IMR-90 (cell line): Measurements from ENCODE around the gene ATG10. TPM values are rescaled to one million over a fixed set of nuclear protein-coding genes. Genes with fewer than 3 reads are reported as not detected.

ENCODE experiments used
- ATAC-seq: fragments of 200-7000 bp; cut with Tn5 transposase; 2 replicates; pipeline ENCODE4 v1.9.1; 2020; ENCODE audit warnings: low read depth, mild to moderate bottlenecking, moderate library complexity
- BruUV-seq: library from RNA; stranded (reverse); fragments of 400-500 nt; replicated peaks from 2 replicates; lab custom pipeline; 2021; lab: Mats Ljungman, UMichigan
- CTCF ChIA-PET: fragments of 300-600 bp; formaldehyde crosslinking; extraction: SDS; loops from one replicate; lab custom pipeline; 2021; ENCODE audit warnings: antibody characterized with exemption; lab: Yijun Ruan, JAX
- POLR2A ChIA-PET: fragments of 300-600 bp; sonication (Branson Sonifier 250); formaldehyde crosslinking; loops from one replicate; lab custom pipeline; 2022; ENCODE audit warnings: antibody characterized with exemption; ENCODE audit not compliant: unreplicated experiment; lab: Charles Lee
- DNase-seq: peaks from one replicate; pipeline ENCODE4 v3.0.0; 2013
- H2AFZ ChIP-seq: replicated peaks from 2 replicates; pipeline ENCODE3; 2013; ENCODE audit warnings: low read length, mild to moderate bottlenecking; ENCODE audit not compliant: poor library complexity
- H2AK5ac ChIP-seq: 2 replicates; pipeline ENCODE4 v1.6.1; 2013; ENCODE audit warnings: low read depth, low read length, inconsistent platforms
- H2AK9ac ChIP-seq: replicated peaks from 2 replicates; pipeline ENCODE3; 2013; ENCODE audit warnings: mild to moderate bottlenecking, low read depth, low read length, moderate library complexity; ENCODE audit not compliant: poor library complexity
- H2BK120ac ChIP-seq: 2 replicates; pipeline ENCODE4 v1.6.1; 2013; ENCODE audit warnings: low read depth, low read length, inconsistent platforms
- H2BK15ac ChIP-seq: 3 replicates; pipeline ENCODE4 v1.6.1; 2013; ENCODE audit warnings: low read depth, low read length, inconsistent platforms
- H2BK20ac ChIP-seq: 2 replicates; pipeline ENCODE4 v1.6.1; 2013; ENCODE audit warnings: low read depth, mild to moderate bottlenecking, inconsistent platforms, low read length, moderate library complexity
- H2BK5ac ChIP-seq: 2 replicates; pipeline ENCODE4 v1.6.1; 2013; ENCODE audit warnings: mild to moderate bottlenecking, low read depth, low read length, inconsistent platforms; ENCODE audit not compliant: poor library complexity, severe bottlenecking
- H3K14ac ChIP-seq: replicated peaks from 2 replicates; pipeline ENCODE4 v1.6.1; 2013; ENCODE audit warnings: low read depth, low read length, inconsistent platforms
- H3K18ac ChIP-seq: 2 replicates; pipeline ENCODE4 v1.6.1; 2013; ENCODE audit warnings: low read depth, low read length, control low read depth
- H3K23ac ChIP-seq: 2 replicates; pipeline ENCODE4 v1.6.1; 2013; ENCODE audit warnings: low read depth, low read length, inconsistent platforms
- H3K27ac ChIP-seq: 2 replicates; pipeline ENCODE4 v1.5.1; 2013; ENCODE audit warnings: mild to moderate bottlenecking, control low read depth, low read length; ENCODE audit not compliant: insufficient read depth
- H3K27me3 ChIP-seq: 2 replicates; pipeline ENCODE4 v1.6.1; 2013; ENCODE audit warnings: low read length; ENCODE audit not compliant: control insufficient read depth, insufficient read depth
- H3K36me3 ChIP-seq: 2 replicates; pipeline ENCODE4 v1.6.1; 2013; ENCODE audit warnings: low read length, mixed read lengths; ENCODE audit not compliant: control insufficient read depth, insufficient read depth
- H3K4ac ChIP-seq: 2 replicates; pipeline ENCODE4 v1.6.1; 2013; ENCODE audit warnings: low read depth, low read length, inconsistent platforms
- H3K4me1 ChIP-seq: 2 replicates; pipeline ENCODE4 v1.6.1; 2013; ENCODE audit warnings: low read length, mixed read lengths; ENCODE audit not compliant: control insufficient read depth, insufficient read depth
- H3K4me2 ChIP-seq: 2 replicates; pipeline ENCODE4 v1.6.1; 2013; ENCODE audit warnings: low read depth, mild to moderate bottlenecking, control low read depth, low read length, moderate library complexity
- H3K4me3 ChIP-seq: 2 replicates; pipeline ENCODE4 v1.5.1; 2013; ENCODE audit warnings: low read depth, mild to moderate bottlenecking, control low read depth, low read length, moderate library complexity; ENCODE audit not compliant: insufficient read depth
- H3K56ac ChIP-seq: 2 replicates; pipeline ENCODE4 v1.6.1; 2013; ENCODE audit warnings: low read length, inconsistent platforms; ENCODE audit not compliant: insufficient read depth; ENCODE audit errors: extremely low read depth
- H3K79me1 ChIP-seq, 2 experiments: 2 replicates each; pipeline ENCODE4 v1.6.1; 2013; ENCODE audit warnings: low read length in 2 of 2, inconsistent platforms in 1 of 2, low read depth in 1 of 2
- H3K9ac ChIP-seq: 2 replicates; pipeline ENCODE4 v1.6.1; 2013; ENCODE audit warnings: low read depth, low read length, control low read depth
- H3K9me1 ChIP-seq: 2 replicates; pipeline ENCODE4 v1.6.1; 2013; ENCODE audit warnings: low read length, inconsistent platforms; ENCODE audit not compliant: insufficient read depth
- H3K9me3 ChIP-seq: 2 replicates; pipeline ENCODE4 v1.6.1; 2013; ENCODE audit warnings: low read length; ENCODE audit not compliant: control insufficient read depth, insufficient read depth
- H4K20me1 ChIP-seq: 2 replicates; pipeline ENCODE4 v1.6.1; 2013; ENCODE audit warnings: low read length, inconsistent platforms; ENCODE audit not compliant: insufficient read depth
- H4K5ac ChIP-seq: 2 replicates; pipeline ENCODE4 v1.6.1; 2013; ENCODE audit warnings: mild to moderate bottlenecking, low read depth, low read length, control low read depth
- H4K8ac ChIP-seq, 2 experiments: 2 replicates each; pipeline ENCODE4 v1.6.1; 2013; ENCODE audit warnings: low read depth in 2 of 2, low read length in 2 of 2, control low read depth in 1 of 2, inconsistent platforms in 1 of 2
- H4K91ac ChIP-seq: 2 replicates; pipeline ENCODE4 v1.6.1; 2013; ENCODE audit warnings: low read depth, low read length, inconsistent platforms; ENCODE audit not compliant: insufficient read depth
- BHLHE40 ChIP-seq: fragments of 150-350 bp; IDR thresholded peaks from 2 replicates; pipeline ENCODE4 v1.6.1; 2016; ENCODE audit warnings: mild to moderate bottlenecking, low read depth, low read length
- CEBPB ChIP-seq: IDR thresholded peaks from 2 replicates; pipeline ENCODE4 v1.6.1; 2012; ENCODE audit warnings: low read depth, low read length, improper control_type of control experiment
- CHD1 ChIP-seq: IDR thresholded peaks from 2 replicates; pipeline ENCODE4 v1.6.1; 2012; ENCODE audit warnings: low read depth, low read length, improper control_type of control experiment
- ELK1 ChIP-seq: fragments of 150-350 bp; IDR thresholded peaks from 2 replicates; pipeline ENCODE4 v1.6.1; 2016; ENCODE audit warnings: low read depth, mild to moderate bottlenecking, low read length, moderate library complexity, borderline replicate concordance
- FOS ChIP-seq: fragments of 150-350 bp; IDR thresholded peaks from 2 replicates; pipeline ENCODE4 v1.6.1; 2016; ENCODE audit warnings: low read depth, low read length
- MAFK ChIP-seq: IDR thresholded peaks from 2 replicates; pipeline ENCODE4 v1.6.1; 2012; ENCODE audit warnings: low read depth, low read length, improper control_type of control experiment
- MAZ ChIP-seq: IDR thresholded peaks from 2 replicates; pipeline ENCODE4 v1.6.1; 2012; ENCODE audit warnings: low read depth, mild to moderate bottlenecking, low read length, improper control_type of control experiment, moderate library complexity, borderline replicate concordance
- MXI1 ChIP-seq: IDR thresholded peaks from 2 replicates; pipeline ENCODE4 v1.6.1; 2012; ENCODE audit warnings: low read depth, mild to moderate bottlenecking, low read length, moderate library complexity, borderline replicate concordance
- POLR2A ChIP-seq: IDR thresholded peaks from 2 replicates; pipeline ENCODE4 v1.6.1; 2012; ENCODE audit warnings: mild to moderate bottlenecking, low read depth, low read length
- RCOR1 ChIP-seq: IDR thresholded peaks from 2 replicates; pipeline ENCODE4 v1.6.1; 2012; ENCODE audit warnings: mild to moderate bottlenecking, low read length, improper control_type of control experiment; ENCODE audit not compliant: insufficient replicate concordance
- RFX5 ChIP-seq: IDR thresholded peaks from 2 replicates; pipeline ENCODE4 v1.8.0; 2012; ENCODE audit warnings: low read depth, mild to moderate bottlenecking, low read length, moderate library complexity
- SMC3 ChIP-seq: fragments of 150-350 bp; IDR thresholded peaks from 2 replicates; pipeline ENCODE4 v1.6.1; 2016; ENCODE audit warnings: low read depth, mild to moderate bottlenecking, antibody characterized with exemption, low read length, moderate library complexity
- WGBS, 2 experiments: methylation state at CpG; one replicate each; pipeline versions ENCODE4 v1.1.5 to v1.1.7; 2013; ENCODE audit warnings: missing lambda C conversion rate in 2 of 2; ENCODE audit not compliant: insufficient read length in 1 of 2; ENCODE audit errors: extremely low coverage in 2 of 2; 5-methylcytosine and 5-hydroxymethylcytosine counted together
- dilution Hi-C: fragments of 300-500 bp; cut with HindIII; formaldehyde crosslinking; loops from one replicate; pipeline ENCODE4 v1.14.3; 2018; ENCODE audit warnings: low sequenced_read_pairs; ENCODE audit not compliant: unreplicated experiment
- in situ Hi-C: fragments of 300-500 bp; cut with MboI; formaldehyde crosslinking; loops from 3 replicates; pipeline ENCODE4 v1.14.3; 2019; ENCODE audit warnings: low sequenced_read_pairs, inconsistent platforms, mixed read lengths
- intact Hi-C: fragments of 100-400 bp; cut with micrococcal nuclease; formaldehyde crosslinking; loops from 2 replicates; pipeline ENCODE4 v1.10.0; 2022
- polyA plus RNA-seq, 3 experiments: library from polyadenylated mRNA; depleted of rRNA; stranded (reverse); fragments of >200 nt; gene quantifications; 2 replicates each; pipeline ENCODE4 v1.2.3, GENCODE V29; 2012; ENCODE audit warnings: low replicate concordance in 1 of 3
- total RNA-seq: library from RNA; depleted of rRNA; stranded (reverse); fragments of >200 nt; gene quantifications from 2 replicates; pipeline ENCODE4 v1.2.3, GENCODE V29; 2012
- TF ChIP-seq, protein P1 (sequence below): fragments of 150-350 bp; IDR thresholded peaks from 2 replicates; pipeline ENCODE4 v1.6.1; 2017; ENCODE audit warnings: mild to moderate bottlenecking, antibody characterized with exemption, low read length, low read depth
- TF ChIP-seq, protein P2 (sequence below): conservative IDR thresholded peaks from 2 replicates; pipeline ENCODE4 v1.5.1; 2012; ENCODE audit warnings: mild to moderate bottlenecking, low read depth, low read length, improper control_type of control experiment

ATG10 gene
- total and polyA plus RNA-seq, 2 of the 4 experiments (the other 2 are of a cell fraction) = 3.4 to 8.1 TPM

DNA sequence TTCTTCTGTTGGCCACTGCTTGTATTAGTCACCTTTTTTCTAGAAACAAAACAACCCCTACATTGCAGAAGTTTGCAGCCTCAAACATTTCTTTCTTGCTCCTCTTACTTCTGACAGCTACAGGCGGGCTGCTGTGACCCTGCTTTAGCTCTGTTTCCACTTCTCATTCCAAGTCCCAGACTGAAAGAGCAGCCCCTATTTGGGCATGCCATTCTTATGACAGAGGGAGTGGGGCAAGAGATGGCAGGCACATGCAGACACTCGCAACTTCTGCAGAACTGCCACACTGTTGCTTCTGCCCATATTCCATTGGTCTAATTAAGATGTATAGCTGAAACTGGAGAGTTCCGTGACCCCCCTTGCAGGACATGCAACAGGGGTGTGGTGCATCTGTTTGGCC, 325.9 kb downstream of the ATG10 start:
- dilution Hi-C loops (no loop called here), in situ Hi-C loops (no loop called here), intact Hi-C loops (no loop called here)
- Histone ChIP-seq H3K4me3 (no peak overlapping the region), H3K27me3 (no peaks in the 10 kb centered on the region), H2BK120ac (no peak overlapping the region), H3K9me3 (no peaks in the 10 kb centered on the region), H3K9ac (no peak overlapping the region), H2AK9ac (no peak overlapping the region), H3K79me1 (no peaks in the 10 kb centered on the region), H2BK5ac (no peak overlapping the region), H2BK15ac (no peak overlapping the region), H2AK5ac (no peak overlapping the region), H4K5ac (no peak overlapping the region), H4K91ac (no peak overlapping the region), H3K14ac (no peak overlapping the region), H3K23ac (no peak overlapping the region), H2BK20ac (no peak overlapping the region), H3K27ac (no peak overlapping the region), H2AFZ (no peak overlapping the region), H3K4me2 (no peak overlapping the region), H3K18ac (no peak overlapping the region), H3K36me3 (no peaks in the 10 kb centered on the region), H4K8ac (no peak overlapping the region), H3K4ac (no peak overlapping the region), H3K56ac (no peak overlapping the region), H3K4me1 (0 out of 2 replicates have a peak, but pooled peaks cover 2% of the 10 kb centered on the region), H3K9me1 (no peaks in the 10 kb centered on the region), H4K20me1 (no peaks in the 10 kb centered on the region)
- POLR2A ChIA-PET = no interaction called here
- ATAC-seq (peak; percentile 42), DNase-seq (no peak)
- CTCF ChIA-PET = interaction anchor here (0.6 kb wide), 1 partner anchor 12 kb away, joined by 3 read pairs; no protein-coding TSS in a partner anchor
- no TSS peak for BruUV-seq
- WGBS, 2 experiments = no CpG with 5 or more reads among the region's 3 CpGs
- TF ChIP-seq MAFK = no peak
- no peak for TF ChIP-seq POLR2A
- TF ChIP-seq BHLHE40 = no peak
- TF ChIP-seq, protein P1, sequence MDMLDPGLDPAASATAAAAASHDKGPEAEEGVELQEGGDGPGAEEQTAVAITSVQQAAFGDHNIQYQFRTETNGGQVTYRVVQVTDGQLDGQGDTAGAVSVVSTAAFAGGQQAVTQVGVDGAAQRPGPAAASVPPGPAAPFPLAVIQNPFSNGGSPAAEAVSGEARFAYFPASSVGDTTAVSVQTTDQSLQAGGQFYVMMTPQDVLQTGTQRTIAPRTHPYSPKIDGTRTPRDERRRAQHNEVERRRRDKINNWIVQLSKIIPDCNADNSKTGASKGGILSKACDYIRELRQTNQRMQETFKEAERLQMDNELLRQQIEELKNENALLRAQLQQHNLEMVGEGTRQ = no peak
- no peak for TF ChIP-seq RCOR1
- no peak for TF ChIP-seq CEBPB
- TF ChIP-seq FOS = no peak
- TF ChIP-seq, protein P2, sequence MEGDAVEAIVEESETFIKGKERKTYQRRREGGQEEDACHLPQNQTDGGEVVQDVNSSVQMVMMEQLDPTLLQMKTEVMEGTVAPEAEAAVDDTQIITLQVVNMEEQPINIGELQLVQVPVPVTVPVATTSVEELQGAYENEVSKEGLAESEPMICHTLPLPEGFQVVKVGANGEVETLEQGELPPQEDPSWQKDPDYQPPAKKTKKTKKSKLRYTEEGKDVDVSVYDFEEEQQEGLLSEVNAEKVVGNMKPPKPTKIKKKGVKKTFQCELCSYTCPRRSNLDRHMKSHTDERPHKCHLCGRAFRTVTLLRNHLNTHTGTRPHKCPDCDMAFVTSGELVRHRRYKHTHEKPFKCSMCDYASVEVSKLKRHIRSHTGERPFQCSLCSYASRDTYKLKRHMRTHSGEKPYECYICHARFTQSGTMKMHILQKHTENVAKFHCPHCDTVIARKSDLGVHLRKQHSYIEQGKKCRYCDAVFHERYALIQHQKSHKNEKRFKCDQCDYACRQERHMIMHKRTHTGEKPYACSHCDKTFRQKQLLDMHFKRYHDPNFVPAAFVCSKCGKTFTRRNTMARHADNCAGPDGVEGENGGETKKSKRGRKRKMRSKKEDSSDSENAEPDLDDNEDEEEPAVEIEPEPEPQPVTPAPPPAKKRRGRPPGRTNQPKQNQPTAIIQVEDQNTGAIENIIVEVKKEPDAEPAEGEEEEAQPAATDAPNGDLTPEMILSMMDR = no peak
- no peak for TF ChIP-seq MXI1
- no peak for TF ChIP-seq CHD1
- no peak for TF ChIP-seq RFX5
- no peak for TF ChIP-seq SMC3
- no peak for TF ChIP-seq MAZ
- no peak for TF ChIP-seq ELK1
